HG02840 (cell line): ENCODE measurements around the gene RSPH6A.
"Not testable (repeated sequence)": the region's sequence is repeated elsewhere in the genome, so short reads cannot be mapped to it uniquely, and the experiment has no call there.

Experiments used
- ATAC-seq: cut with Tn5 transposase; IDR thresholded peaks from one replicate; pipeline ENCODE4 v1.9.1; 2021; ENCODE audit warnings: mild to moderate bottlenecking, moderate library complexity, moderate number of reproducible peaks; ENCODE audit not compliant: unreplicated experiment, low FRiP score

The RSPH6A gene

GRCh38 chr19:45804959-45805230 lies 10.2 kb downstream of the RSPH6A start:
- ATAC-seq: no peak

- ATAC-seq: no peak
These were observed 10.8 kb downstream of the RSPH6A start for GRCh38 chr19:45804140-45804958.

DNA sequence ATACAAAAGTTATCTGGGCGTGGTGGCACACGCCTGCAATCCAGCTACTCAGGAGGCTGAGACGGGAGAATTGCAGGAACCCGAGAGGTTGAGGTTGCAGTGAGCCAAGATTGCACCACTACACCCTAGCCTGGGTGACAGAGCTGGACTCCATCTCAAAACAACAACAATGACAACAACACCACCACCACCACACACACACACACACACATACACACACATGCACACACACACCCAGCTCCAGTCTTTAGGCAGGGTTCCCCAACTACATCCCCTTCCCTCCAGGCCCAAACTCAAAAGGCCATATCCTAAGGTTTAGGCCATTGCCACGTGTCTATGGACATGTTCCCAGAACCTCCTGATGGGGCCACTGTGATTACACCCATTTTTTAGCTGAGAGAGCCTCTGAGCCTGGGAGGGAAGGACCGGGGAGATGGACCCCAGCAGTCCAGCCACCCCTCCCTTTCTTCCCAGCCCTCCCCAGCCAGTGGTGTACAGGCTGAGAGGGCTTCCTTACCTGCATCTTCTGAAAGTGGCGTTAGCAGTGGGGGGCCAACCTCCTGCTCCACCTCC lies 13.4 kb downstream of the RSPH6A start:
- ATAC-seq: no peak

GRCh38 chr19:45800070-45800553 lies 15.0 kb downstream of the RSPH6A start:
- ATAC-seq: no peak

DNA sequence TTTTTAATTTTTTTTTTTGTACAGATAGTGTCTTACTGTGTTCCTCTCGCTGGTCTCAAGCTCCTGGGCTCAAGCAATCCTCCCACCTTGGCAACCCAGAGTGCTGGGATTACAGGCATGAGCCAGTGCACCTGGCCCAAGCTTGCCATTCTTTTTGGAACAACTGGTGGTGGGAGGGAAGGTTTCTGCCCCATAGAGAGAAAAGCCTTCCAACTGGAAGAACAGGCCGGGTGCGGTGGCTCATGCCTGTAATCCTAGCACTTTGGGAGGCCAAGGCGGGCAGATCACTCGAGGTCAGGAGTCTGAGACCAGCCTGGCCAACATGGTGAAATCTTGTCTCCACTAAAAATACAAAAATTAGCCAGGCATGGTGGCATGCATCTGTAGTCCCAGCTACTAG lies 15.6 kb downstream of the RSPH6A start:
- ATAC-seq: not testable (repeated sequence)

DNA sequence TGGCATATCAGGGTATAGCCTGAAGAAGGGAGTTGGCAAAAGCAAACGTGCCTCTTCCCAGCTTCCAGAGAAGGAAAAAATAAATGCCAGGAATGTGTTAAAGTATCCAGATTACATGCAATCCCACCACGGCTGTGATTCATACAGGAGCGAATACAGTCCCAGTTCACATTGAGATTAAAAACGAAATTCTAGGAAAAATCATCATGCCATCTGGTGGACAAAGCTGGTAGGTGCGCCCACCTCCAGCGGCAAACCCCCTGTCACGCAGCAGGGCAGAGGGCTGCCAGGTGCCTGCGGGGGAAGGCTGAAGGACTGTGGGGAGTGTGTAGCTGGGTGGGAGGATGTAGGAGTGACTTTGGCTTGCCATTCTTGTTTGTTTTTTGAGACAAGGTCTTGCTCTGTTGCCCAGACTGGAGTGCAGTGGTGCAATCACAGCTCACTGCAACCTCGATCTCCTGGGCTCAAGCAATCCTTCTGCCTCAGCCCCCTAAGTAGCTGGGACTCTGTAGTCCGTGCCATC lies 16.1 kb downstream of the RSPH6A start:
- no peak for ATAC-seq

GRCh38 chr19:45794627-45795026 lies 20.5 kb downstream of the RSPH6A start:
- ATAC-seq: no peak

GRCh38 chr19:45793876-45794275 lies 21.2 kb downstream of the RSPH6A start:
- no peak for ATAC-seq

DNA sequence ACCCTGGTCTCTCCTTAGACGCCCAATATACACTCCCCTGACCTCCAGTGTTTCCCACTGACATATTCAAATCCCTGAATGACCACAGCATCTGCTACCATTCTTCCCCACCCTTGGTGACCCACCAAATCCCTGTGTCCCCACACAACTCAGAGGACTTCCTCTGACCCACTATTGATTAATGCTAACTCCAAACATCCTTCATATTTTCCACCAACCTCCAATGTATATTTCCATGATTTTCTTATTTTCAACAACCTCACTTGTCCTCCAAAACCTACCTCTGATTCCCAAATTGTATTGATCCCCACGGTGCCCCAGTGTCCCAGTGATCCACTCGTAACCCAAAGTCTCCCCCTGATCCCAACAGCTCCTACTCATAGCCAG lies 21.9 kb downstream of the RSPH6A start:
- ATAC-seq: no peak

DNA sequence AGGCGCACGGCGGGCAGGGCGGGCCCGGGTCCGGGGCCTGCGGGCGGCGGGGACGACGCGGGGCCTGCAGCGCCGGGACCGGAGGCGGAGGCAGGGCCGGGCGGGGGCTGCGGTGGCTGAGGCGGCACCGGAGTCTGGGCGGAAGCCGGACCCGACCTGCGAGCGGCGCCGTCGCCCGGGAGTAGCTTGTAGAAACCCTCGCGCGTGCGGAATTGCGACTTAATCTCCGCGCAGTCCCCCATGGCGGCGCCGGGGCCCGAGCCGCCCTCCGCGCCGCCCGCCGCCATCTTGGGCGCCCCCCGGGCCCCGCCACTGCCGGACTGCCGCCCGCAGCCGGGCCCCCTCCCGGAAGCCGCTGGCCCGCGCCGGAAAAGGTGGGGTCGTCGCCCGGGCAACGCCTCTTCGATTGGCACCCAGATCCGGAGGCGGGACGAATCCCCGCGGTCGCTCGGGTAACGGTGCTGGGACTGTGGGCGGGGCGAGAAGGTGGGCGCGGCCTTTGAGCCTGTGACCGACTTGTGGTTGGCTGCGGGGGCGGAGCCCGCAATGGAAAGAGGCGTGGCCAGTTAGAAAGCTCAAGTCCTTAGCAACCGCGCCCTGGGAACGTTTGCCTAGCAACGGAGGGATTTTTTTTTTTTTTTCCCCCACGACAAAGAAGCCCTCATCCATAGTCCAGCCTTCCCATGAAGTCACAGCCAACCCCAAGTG lies 22.5 kb downstream of the RSPH6A start, which contains the start of gene DMWD:
Gene DMWD (minus strand): TSS at position 376 of the 708 bp plus-strand sequence. CDS start 89 bp downstream, at position 287.
- ATAC-seq: peak; percentile 86

DNA sequence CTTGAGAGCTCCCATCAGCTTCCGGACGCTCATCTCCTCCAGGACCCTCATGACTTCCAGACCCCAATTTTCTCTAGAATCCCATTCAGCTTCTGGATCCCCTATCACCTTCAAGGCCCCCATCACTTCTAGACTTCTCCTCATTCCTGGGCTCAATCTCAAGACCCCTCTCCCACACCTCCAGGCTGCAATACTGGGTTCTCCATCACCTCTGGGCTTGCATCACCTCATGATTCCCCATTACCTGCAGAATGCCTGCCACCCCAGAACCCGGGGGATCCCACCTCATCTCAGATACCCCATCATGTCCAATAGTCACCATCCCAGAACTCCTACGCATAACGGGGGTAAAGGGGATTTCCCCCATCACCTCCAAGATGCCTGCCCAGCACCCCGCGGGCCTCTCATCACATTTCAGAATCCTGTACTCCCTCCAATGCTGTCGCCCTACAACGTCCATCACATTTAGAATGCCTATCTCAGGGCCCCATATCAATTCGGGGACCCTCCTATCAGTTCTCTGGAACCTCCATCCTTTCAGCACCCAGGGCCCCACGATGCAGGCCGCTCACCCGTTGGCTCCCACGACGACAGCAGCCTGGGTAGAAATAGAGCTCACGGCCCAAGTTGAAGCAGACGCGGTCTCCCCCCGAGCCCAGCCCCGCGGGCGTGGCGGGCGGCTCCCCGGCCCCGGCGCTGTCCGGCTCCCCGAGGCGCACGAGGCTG lies 23.2 kb downstream of the RSPH6A start:
- ATAC-seq: peak; percentile 14

GRCh38 chr19:45790942-45791341 lies 24.2 kb downstream of the RSPH6A start:
- no peak for ATAC-seq

- ATAC-seq: no peak
These were observed 25.9 kb downstream of the RSPH6A start for GRCh38 chr19:45789035-45789786.

DNA sequence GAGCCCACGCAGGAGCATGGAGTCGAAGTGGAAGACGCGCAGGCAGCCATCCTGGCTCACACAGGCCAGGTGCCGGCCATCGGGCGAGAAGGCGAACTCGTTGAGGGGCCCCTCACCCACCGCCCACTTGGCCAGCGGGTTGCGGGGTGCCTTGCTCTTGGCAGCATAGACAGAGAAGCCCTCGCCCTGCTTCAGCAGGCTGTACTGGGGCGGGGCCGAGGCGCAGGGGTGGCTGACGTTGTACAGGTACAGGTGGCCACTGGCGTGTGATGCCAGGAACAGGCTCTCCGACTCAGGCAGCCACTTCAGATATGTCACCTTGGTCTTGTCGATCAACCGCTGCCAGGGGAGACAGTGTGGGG lies 28.6 kb downstream of the RSPH6A start:
- ATAC-seq: no peak

DNA sequence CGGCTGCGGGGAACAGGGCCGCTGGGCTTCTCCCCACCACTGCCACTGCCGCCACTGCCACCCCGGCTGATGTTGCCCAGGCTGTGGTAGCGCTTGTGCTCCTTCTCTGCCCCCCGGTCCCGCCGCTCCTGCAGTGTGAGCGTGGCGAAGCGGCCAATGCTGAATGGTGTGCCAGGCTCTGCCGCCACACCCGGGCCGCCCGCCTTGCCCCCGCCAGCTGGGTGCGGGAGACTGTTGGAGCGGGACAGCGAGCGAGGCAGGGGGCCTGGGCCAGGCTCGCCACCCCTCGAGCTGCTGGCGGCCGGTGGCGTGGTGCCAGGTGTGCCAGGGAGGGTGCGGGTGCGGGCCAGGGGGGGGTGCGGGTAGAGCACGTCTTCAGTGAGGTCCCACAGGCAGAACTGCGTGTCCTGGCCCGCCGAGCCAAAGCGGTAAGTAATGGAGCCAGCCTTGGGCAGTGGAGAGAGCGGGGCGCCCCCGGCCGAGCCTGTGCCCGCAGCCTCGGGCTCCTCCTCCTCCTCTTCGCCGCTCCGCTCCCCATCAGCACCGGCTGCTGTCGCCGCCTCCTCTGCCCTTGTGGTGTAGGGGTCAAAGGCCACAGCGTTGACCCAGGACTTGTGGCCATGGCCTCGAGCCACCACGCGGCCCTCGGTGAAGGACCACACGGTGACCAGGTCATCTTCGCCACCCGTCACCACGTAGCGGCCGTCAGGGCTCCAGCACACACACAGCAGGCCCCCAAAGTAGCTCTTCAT lies 29.2 kb downstream of the RSPH6A start:
- ATAC-seq: no peak

DNA sequence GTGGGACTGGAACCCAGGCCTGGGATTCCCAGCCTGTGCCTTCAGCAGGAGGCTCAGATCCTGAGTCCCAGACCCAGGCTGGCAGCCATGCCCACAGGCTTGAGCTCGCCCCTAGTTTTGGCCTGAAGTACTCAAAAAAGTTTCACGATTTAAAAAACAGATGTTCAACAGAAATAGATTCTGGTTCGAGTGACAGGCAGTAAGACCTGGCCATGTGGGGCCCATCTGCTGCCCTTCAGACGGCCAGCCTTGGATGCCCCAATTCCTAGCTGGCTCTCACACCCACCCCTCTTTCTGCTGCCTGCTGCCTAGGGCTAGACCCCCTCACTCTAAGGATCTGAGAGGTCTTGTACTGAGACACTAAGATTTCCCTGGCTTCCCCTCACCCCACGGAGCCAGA lies 30.0 kb downstream of the RSPH6A start:
- no peak for ATAC-seq

DNA sequence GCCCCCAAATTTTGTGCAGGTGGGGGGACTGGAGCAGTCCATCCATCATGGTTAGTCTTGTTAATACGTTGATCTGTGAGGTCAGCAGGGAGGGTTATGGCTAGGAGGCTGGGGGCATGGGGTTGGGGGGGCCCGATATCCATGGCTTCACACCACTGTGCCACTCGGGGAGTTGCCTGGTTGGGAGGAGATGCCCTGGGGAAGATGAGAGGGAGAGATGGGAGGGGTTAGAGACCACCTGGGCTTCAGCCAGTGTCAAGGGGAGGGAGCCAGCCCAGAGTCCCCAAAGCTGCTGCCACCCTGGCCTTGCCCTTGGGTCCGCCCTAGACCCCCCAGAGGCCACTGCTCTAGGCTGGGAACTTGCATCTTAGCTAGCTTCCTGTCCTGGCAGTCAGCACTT lies 31.0 kb downstream of the RSPH6A start:
- no peak for ATAC-seq

DNA sequence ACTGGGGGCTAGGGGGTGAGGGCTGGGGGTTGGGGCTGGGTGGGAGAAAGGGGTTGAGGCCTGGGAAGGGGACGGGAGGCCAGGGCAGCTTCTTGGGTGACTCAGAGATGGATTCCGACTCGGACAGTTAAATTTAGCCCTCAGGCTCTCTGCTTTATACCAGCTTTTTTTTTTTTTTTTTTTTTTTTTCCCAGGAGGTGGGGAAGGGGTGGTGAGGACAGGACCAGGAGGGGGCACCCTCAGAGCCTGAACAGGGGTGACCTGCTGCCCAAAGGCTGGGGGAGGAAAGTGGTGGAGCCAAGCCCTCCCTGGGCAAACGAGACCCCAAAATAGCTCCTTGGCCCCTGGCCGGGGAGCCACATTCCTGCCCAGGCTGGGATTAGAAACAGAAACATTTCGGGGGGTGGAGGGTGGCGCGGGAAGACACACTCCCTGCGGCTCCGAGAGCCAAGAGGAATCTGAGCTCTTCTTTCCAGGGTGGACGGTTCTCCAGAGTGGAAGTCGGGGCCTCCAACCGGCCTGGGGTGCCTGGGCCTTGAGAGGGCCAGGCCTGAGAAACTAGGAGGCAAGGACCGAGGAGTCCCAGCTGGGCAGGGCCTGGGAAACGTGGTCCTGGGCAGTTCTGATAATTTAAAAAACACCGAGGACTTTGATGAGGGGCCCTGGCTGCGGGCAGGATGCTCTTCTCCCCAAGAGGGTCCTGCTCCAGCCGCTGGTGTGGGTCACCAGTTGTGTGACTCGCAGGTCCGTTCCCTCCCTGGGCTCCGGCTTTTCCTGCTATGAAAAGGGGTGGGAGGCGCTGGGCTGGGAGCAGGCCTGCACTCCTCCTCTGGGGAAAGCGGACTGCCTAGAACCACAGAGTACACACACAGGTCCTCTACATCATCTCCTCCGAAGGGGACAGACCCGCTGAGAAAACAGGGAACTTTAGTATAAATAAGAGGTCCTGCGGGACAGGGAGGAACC lies 32.0 kb downstream of the RSPH6A start:
- no peak for ATAC-seq
